ENCODE data around the gene TULP1.
A peak's percentile ranks its signal among the peaks of the same experiment; 100 is the strongest.

TULP1 gene

DNA sequence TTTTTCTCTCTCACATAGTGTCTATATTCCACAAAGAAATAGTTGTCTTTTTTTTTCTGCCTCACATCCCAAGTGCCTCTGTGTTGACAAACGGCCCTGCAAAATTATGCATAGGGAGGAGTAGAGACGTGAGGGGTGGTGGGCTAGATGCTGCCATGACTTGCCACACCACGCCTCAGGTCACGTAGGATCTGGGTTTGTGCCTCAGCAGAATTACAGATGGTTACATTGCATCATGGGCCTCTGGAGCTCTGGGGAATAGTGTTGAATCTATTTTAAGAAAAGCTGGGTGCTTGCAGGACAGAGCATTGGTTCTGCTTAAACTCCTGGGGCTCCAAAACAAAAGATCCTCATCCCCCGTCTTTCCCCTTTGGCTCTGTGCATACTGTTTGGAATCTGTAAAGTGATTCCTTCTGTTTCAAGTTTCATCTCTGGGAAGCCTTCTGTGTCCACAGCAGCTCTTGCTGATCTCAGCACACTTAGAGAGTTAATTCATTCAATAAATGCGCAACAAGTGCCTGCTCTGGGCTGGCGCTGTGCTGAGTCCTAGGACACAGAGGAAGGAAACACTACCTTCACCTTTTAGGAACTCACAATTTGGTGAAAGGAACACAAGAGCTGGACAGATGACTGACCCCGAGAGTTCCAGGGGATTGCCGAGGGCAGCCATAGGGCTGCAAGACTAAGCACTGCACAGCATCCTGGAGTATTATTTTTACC lies 58.1 kb downstream of the TULP1 start:
- peaks cover 0 to 34% (median 29%) of the 10 kb centered on the region in 5 donors for H3K4me1 ChIP-seq (ENCODE audit: control insufficient read depth in 5 of 5, insufficient read depth in 5 of 5, low read length in 5 of 5)
- H3K9me3 ChIP-seq (ENCODE audit: control insufficient read depth in 5 of 5, low read length in 5 of 5) = no peaks in the 10 kb centered on the region
- peak overlapping the region in 1 of 5 donors; percentile 13 for H3K9ac ChIP-seq (ENCODE audit: low read length in 5 of 5)
- peak overlapping the region in 1 of 5 donors; percentile 33 for H3K4me3 ChIP-seq (ENCODE audit: low read depth in 1 of 5, low read length in 5 of 5)
- peak overlapping the region; percentile 42 for H3K27ac ChIP-seq (ENCODE audit: low read depth, low read length)
- no peaks in the 10 kb centered on the region for H3K27me3 ChIP-seq (ENCODE audit: control insufficient read depth in 5 of 5, insufficient read depth in 4 of 5, low read length in 5 of 5)
- peaks cover 0 to 13% (median 9%) of the 10 kb centered on the region in 5 donors for H3K36me3 ChIP-seq (ENCODE audit: control insufficient read depth in 5 of 5, insufficient read depth in 5 of 5, low read length in 5 of 5)

DNA sequence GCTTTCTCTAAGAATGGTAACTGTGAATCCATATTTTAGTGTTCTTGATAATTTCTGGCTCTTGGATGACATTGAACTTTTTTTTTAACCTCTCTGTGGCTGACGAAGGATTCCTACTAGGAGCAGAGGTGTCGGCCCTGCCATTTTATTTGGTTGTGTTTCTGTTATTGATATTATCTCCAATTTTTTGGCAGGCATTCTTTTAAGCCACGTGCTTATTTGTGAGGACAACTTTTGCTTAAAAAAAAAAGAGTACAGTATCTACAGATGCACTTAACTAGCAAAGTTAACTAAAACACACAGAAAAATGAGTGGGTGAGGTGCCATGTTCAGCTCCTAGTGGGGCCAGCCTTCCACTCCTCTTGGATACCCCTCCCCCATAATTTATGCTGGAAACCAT lies 59.5 kb downstream of the TULP1 start:
- Histone ChIP-seq H3K4me3 (ENCODE audit: low read depth in 1 of 5, low read length in 5 of 5) (peak overlapping the region; percentile 56 to 77 (median 70)), H3K36me3 (ENCODE audit: control insufficient read depth in 5 of 5, insufficient read depth in 5 of 5, low read length in 5 of 5) (peaks cover 0 to 8% (median 5%) of the 10 kb centered on the region in 5 donors), H3K9ac (ENCODE audit: low read length in 5 of 5) (peak overlapping the region in 3 of 5 donors; percentile 53 to 66 (median 64)), H3K27me3 (ENCODE audit: control insufficient read depth in 5 of 5, insufficient read depth in 4 of 5, low read length in 5 of 5) (no peaks in the 10 kb centered on the region), H3K27ac (ENCODE audit: low read depth, low read length) (peak overlapping the region; percentile 16), H3K4me1 (ENCODE audit: control insufficient read depth in 5 of 5, insufficient read depth in 5 of 5, low read length in 5 of 5) (peaks cover 0 to 34% (median 29%) of the 10 kb centered on the region in 5 donors), H3K9me3 (ENCODE audit: control insufficient read depth in 5 of 5, low read length in 5 of 5) (no peaks in the 10 kb centered on the region)

DNA sequence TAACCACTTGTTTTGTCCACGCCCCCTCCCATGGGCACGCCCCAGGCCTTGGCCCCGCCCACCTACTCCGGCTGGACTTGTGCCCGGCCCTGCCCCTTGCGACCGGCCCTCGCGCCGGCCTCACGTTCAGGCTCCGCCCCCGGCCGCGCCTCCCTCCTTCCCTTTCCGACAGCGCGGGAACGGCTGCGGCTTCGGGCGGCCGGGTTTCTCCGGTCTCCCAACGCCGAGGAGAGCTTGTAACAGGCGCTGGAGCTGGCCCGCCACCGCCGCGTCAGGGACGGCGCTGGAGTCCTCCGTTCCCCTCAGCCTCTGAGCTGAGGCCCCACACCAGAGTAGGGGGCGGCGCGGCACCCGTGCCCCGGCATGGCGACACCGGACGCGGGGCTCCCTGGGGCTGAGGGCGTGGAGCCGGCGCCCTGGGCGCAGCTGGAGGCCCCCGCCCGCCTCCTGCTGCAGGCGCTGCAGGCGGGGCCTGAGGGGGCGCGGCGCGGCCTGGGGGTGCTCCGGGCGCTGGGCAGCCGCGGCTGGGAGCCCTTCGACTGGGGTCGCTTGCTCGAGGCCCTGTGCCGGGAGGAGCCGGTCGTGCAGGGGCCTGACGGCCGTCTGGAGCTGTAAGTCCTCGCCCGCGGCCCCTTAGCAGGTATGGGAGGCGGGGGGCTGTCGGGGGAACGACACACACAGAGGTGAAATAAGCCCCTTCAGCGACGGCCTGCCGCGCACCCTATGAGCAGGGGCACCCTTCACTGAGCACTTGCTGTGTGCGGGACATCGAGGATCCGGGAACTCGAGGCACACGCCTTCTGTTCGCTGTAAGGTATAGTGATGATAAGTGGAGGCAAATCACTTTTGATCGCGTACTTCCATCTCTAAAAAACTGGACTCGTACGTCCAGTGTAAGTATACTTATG lies 60.3 kb downstream of the TULP1 start, which contains the start of gene FANCE:
FANCE (plus strand) TSS at position 156 of the 908 bp plus-strand sequence; CDS start at position 364, 208 bp downstream.
- Histone ChIP-seq H3K4me3 (ENCODE audit: low read depth in 1 of 5, low read length in 5 of 5) (peak within 1 kb of the TSS; percentile 56 to 77 (median 70)), H3K27me3 (ENCODE audit: control insufficient read depth in 5 of 5, insufficient read depth in 4 of 5, low read length in 5 of 5) (no peaks in the 10 kb centered on the region), H3K27ac (ENCODE audit: low read depth, low read length) (peak within 1 kb of the TSS; percentile 46)

DNA sequence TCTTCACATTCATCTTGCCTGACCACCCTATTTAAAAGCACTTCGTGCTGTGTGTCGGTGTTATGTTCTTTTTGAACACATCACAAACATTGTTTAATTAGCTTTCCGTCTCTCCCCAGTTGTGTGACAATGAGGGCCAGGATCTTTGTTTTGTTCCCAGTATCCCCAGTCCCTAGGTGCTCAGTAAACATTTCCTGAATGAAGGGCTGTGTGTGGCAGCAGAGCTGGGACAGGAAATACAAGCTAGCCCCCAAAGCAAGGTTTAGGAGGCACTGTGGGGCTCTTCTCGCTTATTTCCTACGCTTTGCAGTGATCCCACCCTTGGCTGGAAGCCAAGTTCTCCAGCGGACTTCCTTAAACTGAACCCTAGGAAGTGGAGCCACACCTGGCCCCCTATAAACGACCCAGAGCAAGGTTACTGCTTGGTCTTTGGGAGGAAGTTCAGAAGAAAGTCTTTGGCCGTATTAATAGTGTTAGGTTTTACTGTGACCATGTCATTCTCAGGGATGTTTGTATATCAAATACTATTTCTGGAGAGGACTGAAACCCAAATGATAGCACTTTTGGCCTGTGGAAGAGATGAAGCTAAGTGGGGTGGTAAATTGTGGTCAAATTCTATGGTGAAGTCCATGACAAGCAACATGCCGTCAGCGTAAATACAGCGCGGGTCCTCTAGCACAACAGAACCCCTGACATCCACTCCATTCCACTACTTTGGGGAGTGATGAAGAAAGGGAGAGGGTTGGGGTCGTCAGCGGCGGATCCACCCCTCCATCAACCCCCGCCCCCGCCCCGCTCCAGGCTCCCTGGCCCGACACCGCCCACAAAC lies 61.1 kb downstream of the TULP1 start:
- Histone ChIP-seq H3K4me1 (ENCODE audit: control insufficient read depth in 5 of 5, insufficient read depth in 5 of 5, low read length in 5 of 5) (peaks cover 0 to 40% (median 29%) of the 10 kb centered on the region in 5 donors), H3K9me3 (ENCODE audit: control insufficient read depth in 5 of 5, low read length in 5 of 5) (no peaks in the 10 kb centered on the region), H3K4me3 (ENCODE audit: low read depth in 1 of 5, low read length in 5 of 5) (peak overlapping the region; percentile 49 to 77 (median 63)), H3K27ac (ENCODE audit: low read depth, low read length) (peak overlapping the region; percentile 46), H3K36me3 (ENCODE audit: control insufficient read depth in 5 of 5, insufficient read depth in 5 of 5, low read length in 5 of 5) (peaks cover 0 to 3% (median 0%) of the 10 kb centered on the region in 5 donors), H3K27me3 (ENCODE audit: control insufficient read depth in 5 of 5, insufficient read depth in 4 of 5, low read length in 5 of 5) (no peaks in the 10 kb centered on the region), H3K9ac (ENCODE audit: low read length in 5 of 5) (peak overlapping the region in 2 of 5 donors; percentile 13 to 30)

More for the DNA sequence above, 60.3 kb downstream of the TULP1 start, which contains the start of gene FANCE:
- no peaks in the 10 kb centered on the region for H3K9me3 ChIP-seq (ENCODE audit: control insufficient read depth in 5 of 5, low read length in 5 of 5)
- peaks cover 0 to 34% (median 29%) of the 10 kb centered on the region in 5 donors for H3K4me1 ChIP-seq (ENCODE audit: control insufficient read depth in 5 of 5, insufficient read depth in 5 of 5, low read length in 5 of 5)
- peak within 1 kb of the TSS in 4 of 5 donors; percentile 53 to 66 (median 65) for H3K9ac ChIP-seq (ENCODE audit: low read length in 5 of 5)
- peaks cover 0 to 4% (median 1%) of the 10 kb centered on the region in 5 donors for H3K36me3 ChIP-seq (ENCODE audit: control insufficient read depth in 5 of 5, insufficient read depth in 5 of 5, low read length in 5 of 5)

DNA sequence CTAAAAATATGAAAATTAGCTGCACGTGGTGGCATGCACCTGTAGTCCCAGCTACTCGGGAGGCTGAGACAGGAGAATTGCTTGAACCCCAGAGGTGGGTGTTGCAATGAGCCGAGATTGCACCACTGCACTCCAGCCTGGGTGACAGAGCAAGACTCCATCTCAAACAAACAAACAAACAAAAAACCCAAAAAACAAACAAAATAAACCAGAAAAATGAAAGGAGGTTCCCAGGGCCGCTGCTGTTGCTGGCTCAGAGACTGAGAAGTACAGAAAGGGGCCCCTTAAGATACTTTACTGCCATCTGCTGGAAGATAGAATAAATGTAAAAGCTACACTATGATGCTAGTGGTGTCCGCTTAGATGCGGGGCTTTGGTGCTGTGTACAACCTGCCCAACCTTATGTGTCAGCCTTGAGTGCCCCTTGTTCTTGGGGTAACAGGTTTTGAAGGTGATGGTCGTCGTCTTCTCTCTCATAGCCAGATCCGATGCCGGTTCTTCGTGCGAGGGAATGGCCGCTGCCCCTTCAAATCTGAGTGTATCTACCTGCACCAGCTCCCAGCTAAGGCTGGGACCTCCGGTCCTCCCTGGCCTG lies 63.3 kb downstream of the TULP1 start:
- H3K27me3 ChIP-seq (ENCODE audit: control insufficient read depth in 5 of 5, insufficient read depth in 4 of 5, low read length in 5 of 5) = no peaks in the 10 kb centered on the region
- no peak overlapping the region for H3K9ac ChIP-seq (ENCODE audit: low read length in 5 of 5)

DNA sequence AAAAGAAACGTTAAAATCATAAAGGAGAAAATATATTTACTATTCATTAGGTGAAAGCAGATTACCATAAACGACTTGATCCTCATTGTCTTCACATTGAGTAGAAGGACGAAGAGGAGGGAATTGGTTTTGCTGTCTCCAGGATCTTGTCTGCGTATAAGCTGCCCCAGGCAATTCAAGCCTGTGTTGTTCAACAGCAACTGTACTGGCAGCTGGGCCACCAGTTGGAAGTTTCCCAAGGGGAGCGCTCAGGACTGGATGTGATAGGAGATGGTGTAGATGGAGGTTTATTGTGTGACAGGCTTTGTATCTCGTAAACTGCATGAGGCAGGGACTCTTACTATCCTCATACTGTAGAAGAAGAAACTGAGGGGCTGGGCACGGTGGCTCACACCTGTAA lies 64.5 kb downstream of the TULP1 start:
- H3K4me1 ChIP-seq (ENCODE audit: control insufficient read depth in 5 of 5, insufficient read depth in 5 of 5, low read length in 5 of 5) = peaks cover 0 to 24% (median 13%) of the 10 kb centered on the region in 5 donors
- no peak overlapping the region for H3K9ac ChIP-seq (ENCODE audit: low read length in 5 of 5)
- H3K4me3 ChIP-seq (ENCODE audit: low read depth in 1 of 5, low read length in 5 of 5) = no peak overlapping the region

More for the DNA sequence above, 63.3 kb downstream of the TULP1 start:
- Histone ChIP-seq H3K4me3 (ENCODE audit: low read depth in 1 of 5, low read length in 5 of 5) (no peak overlapping the region), H3K36me3 (ENCODE audit: control insufficient read depth in 5 of 5, insufficient read depth in 5 of 5, low read length in 5 of 5) (no peaks in the 10 kb centered on the region), H3K9me3 (ENCODE audit: control insufficient read depth in 5 of 5, low read length in 5 of 5) (no peaks in the 10 kb centered on the region), H3K4me1 (ENCODE audit: control insufficient read depth in 5 of 5, insufficient read depth in 5 of 5, low read length in 5 of 5) (peaks cover 0 to 34% (median 22%) of the 10 kb centered on the region in 5 donors), H3K27ac (ENCODE audit: low read depth, low read length) (no peak overlapping the region)

More for the DNA sequence above, 64.5 kb downstream of the TULP1 start:
- no peaks in the 10 kb centered on the region for H3K27me3 ChIP-seq (ENCODE audit: control insufficient read depth in 5 of 5, insufficient read depth in 4 of 5, low read length in 5 of 5)
- H3K36me3 ChIP-seq (ENCODE audit: control insufficient read depth in 5 of 5, insufficient read depth in 5 of 5, low read length in 5 of 5) = no peaks in the 10 kb centered on the region
- H3K27ac ChIP-seq (ENCODE audit: low read depth, low read length) = no peak overlapping the region
- H3K9me3 ChIP-seq (ENCODE audit: control insufficient read depth in 5 of 5, low read length in 5 of 5) = no peaks in the 10 kb centered on the region
